Fibroblast of villous mesenchyme (primary cell): ENCODE results near the gene TTLL5. TPM values are rescaled to one million over a fixed set of nuclear protein-coding genes. Genes with fewer than 3 reads are reported as not detected.

Experiments used
- DNase-seq: peaks from one replicate; pipeline ENCODE4 v3.0.0-alpha.2; 2010; ENCODE audit warnings: low read depth
- H3K4me3 ChIP-seq: 2 replicates; pipeline ENCODE4 v1.5.1; 2011; ENCODE audit warnings: low read depth, mild to moderate bottlenecking, low read length
- CTCF ChIP-seq: IDR thresholded peaks from 2 replicates; pipeline ENCODE4 v1.5.1; 2012; ENCODE audit warnings: low read depth, mild to moderate bottlenecking, low read length; ENCODE audit not compliant: insufficient read depth
- total RNA-seq: library from RNA; depleted of rRNA; stranded (reverse); fragments of >200 nt; gene quantifications from 2 replicates; pipeline ENCODE4 v1.2.3, GENCODE V29; 2012

The TTLL5 gene
- total RNA-seq, 1 donor, result 33.7 TPM

DNA sequence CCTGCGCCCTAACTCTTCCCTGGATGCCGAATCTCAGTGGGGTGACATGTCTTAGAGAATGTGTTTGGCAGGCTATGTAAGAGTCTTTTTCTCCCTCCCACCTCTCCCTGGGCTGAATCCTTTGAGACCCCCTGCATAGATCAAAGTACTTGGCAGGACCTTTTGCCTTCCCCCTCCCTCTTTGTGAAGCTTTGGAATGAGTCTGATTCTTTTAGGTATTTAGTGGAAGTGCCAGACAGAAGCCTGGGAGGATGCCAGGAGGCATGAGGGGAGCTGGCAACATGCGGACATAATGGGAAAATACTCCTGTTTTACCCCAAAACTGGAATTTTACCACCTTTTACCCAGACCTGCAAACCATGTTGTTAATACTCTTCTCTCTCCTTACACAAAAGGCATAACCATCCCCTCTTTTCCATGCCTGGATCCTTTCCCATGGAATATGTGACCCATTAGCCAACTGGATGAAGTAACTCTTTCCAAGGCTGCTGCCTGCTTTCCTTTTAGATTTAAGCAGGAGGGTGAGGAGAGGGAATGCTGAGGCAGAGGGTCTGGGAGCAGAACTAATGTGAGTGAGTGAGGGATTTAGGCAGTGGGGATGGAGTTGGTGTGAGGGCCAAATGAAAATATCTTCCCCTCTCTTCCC, 41.7 kb downstream of the TTLL5 start:
- TF ChIP-seq CTCF, result no peak
- no peak overlapping the region for H3K4me3 ChIP-seq
- DNase-seq, result no peak

- DNase-seq, result no peak
- no peak overlapping the region for H3K4me3 ChIP-seq
- no peak for TF ChIP-seq CTCF
Measured at GRCh38 chr14:75703467-75703866, 42.4 kb downstream of the TTLL5 start.

- DNase-seq, result peak; percentile 11
- H3K4me3 ChIP-seq, result no peak overlapping the region
- TF ChIP-seq CTCF, result no peak
Measured at GRCh38 chr14:75705014-75705413, 44.0 kb downstream of the TTLL5 start.

- TF ChIP-seq CTCF, result peak; percentile 84
- H3K4me3 ChIP-seq, result no peak overlapping the region
- peak; percentile 88 for DNase-seq
Measured at GRCh38 chr14:75709207-75709812, 48.3 kb downstream of the TTLL5 start.

GRCh38 chr14:75711105-75711795, 50.2 kb downstream of the TTLL5 start:
- H3K4me3 ChIP-seq, result no peak overlapping the region
- peak; percentile 99 for TF ChIP-seq CTCF
- peak; percentile 72 for DNase-seq

- H3K4me3 ChIP-seq, result no peak overlapping the region
- no peak for TF ChIP-seq CTCF
- DNase-seq, result peak; percentile 84
Measured at GRCh38 chr14:75711796-75712211, 50.8 kb downstream of the TTLL5 start.

DNA sequence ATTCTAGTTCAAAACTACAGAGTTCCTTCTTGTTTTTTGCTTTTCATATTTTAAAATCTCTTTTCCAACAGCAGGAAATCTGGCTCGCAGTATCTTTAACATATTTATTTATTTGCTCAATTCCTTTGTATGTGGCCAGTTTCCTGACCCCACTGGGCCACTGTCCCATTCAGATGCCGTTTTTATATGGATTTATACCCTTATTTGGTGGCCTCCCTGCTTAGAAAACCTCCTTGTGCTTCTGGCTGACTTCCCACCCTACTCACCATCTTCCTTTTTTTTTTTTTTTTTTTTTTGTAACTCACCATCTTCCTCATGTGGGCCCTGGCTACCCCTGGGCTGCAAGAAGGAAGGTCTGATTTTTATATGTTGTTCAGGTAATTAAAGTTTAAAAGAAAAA, 53.9 kb downstream of the TTLL5 start:
- DNase-seq, result no peak
- TF ChIP-seq CTCF, result no peak
- no peak overlapping the region for H3K4me3 ChIP-seq
